Esophagus (tissue), 2 donors: ENCODE data around the gene FES. TPM values are rescaled to one million over a fixed set of nuclear protein-coding genes. Genes with fewer than 3 reads are reported as not detected.
"Not testable (repeated sequence)": the region's sequence is repeated elsewhere in the genome, so short reads cannot be mapped to it uniquely, and the experiment has no call there.

Experiments
- H3K27ac ChIP-seq, 2 donors: one replicate each; pipeline ENCODE4 v1.5.1; 2013; ENCODE audit warnings: low read depth in 2 of 2, mild to moderate bottlenecking in 2 of 2, inconsistent platforms in 1 of 2, low read length in 1 of 2, moderate library complexity in 1 of 2
- H3K27me3 ChIP-seq, 2 donors: one replicate each; pipeline ENCODE4 v1.6.1; 2013; ENCODE audit warnings: low read length in 2 of 2, control low read depth in 1 of 2, mild to moderate bottlenecking in 1 of 2; ENCODE audit not compliant: insufficient read depth in 2 of 2, control insufficient read depth in 1 of 2
- H3K36me3 ChIP-seq, 2 donors: one replicate each; pipeline ENCODE4 v1.6.1; 2013; ENCODE audit warnings: low read length in 1 of 2; ENCODE audit not compliant: control insufficient read depth in 2 of 2, insufficient read depth in 2 of 2
- H3K4me1 ChIP-seq, 2 donors: one replicate each; pipeline ENCODE4 v1.6.1; 2013; ENCODE audit warnings: low read length in 1 of 2; ENCODE audit not compliant: control insufficient read depth in 2 of 2, insufficient read depth in 2 of 2
- H3K4me3 ChIP-seq, 2 donors: one replicate each; pipeline ENCODE4 v1.5.1; 2013; ENCODE audit warnings: low read length in 2 of 2, mild to moderate bottlenecking in 2 of 2, low read depth in 1 of 2, moderate library complexity in 1 of 2
- H3K9me3 ChIP-seq, 2 donors: one replicate each; pipeline ENCODE4 v1.6.1; 2013; ENCODE audit warnings: mild to moderate bottlenecking in 2 of 2, low read depth in 1 of 2, low read length in 1 of 2, moderate library complexity in 1 of 2; ENCODE audit not compliant: control insufficient read depth in 2 of 2, insufficient read depth in 1 of 2
- WGBS, 2 donors: extraction: QIAGEN DNeasy Blood & Tissue Kit; methylation state at CpG; one replicate each; pipeline ENCODE4 v1.1.7; 2013; 5-methylcytosine and 5-hydroxymethylcytosine counted together
- polyA plus RNA-seq, 2 donors: library from polyadenylated mRNA; stranded (reverse); fragments of 200-250 nt; gene quantifications; one replicate each; pipeline ENCODE4 v1.2.3, GENCODE V29; 2013
- donor health status: healthy with polysubstance abuse.
- donor health status: Bipolar disorder and iron deficiency.

The FES gene
- polyA plus RNA-seq, 2 donors, result 3.8 to 4.8 TPM

GRCh38 chr15:90906181-90906849 is 22.0 kb downstream of the FES start:
- Histone ChIP-seq H3K27me3 (no peaks in the 10 kb centered on the region), H3K4me3 (no peak overlapping the region), H3K36me3 (peaks cover 31 to 45% of the 10 kb centered on the region in 2 donors), H3K9me3 (no peaks in the 10 kb centered on the region), H3K27ac (no peak overlapping the region), H3K4me1 (peaks cover 0 to 4% of the 10 kb centered on the region in 2 donors)
- 86 to 97% methylated on average over 11 of the region's 11 CpGs for whole genome bisulfite sequencing, 2 donors

DNA sequence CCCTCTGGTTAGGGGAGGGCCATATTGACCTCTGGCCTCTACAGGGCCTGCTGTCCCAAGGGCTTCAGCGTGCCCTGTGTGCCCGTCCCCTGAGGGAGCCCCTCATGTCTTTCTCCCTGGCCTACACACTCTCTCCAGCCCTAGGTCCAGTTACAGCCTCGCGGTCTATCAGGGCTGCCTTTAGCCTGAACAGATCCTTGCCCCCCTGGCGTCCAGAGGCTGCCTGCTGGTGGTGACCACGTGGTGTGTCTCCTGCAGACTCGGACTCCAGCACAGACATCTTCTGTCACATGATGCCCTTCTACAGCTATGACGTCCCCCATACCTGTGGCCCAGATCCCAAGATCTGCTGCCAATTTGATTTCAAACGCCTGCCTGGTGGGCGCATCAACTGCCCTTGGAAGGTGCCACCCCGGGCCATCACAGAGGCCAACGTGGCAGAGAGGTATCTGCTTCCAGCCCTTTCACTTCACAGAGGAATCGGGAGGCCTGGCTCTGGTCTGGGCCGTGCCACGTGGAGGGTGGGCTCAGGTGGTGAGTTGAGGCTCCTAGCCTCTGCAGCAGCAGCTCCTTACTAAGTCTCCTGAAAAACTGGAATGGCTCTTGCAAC is 22.9 kb downstream of the FES start:
- Histone ChIP-seq H3K4me3 (no peak overlapping the region), H3K27ac (no peak overlapping the region), H3K9me3 (no peaks in the 10 kb centered on the region), H3K4me1 (peaks cover 0 to 4% of the 10 kb centered on the region in 2 donors), H3K27me3 (no peaks in the 10 kb centered on the region), H3K36me3 (peaks cover 35 to 52% of the 10 kb centered on the region in 2 donors)
- 87 to 91% methylated on average over 15 of the region's 15 CpGs for WGBS, 2 donors

GRCh38 chr15:90907838-90908507 is 23.7 kb downstream of the FES start:
- Histone ChIP-seq H3K36me3 (peaks cover 43 to 61% of the 10 kb centered on the region in 2 donors), H3K9me3 (no peaks in the 10 kb centered on the region), H3K27ac (no peak overlapping the region), H3K27me3 (no peaks in the 10 kb centered on the region), H3K4me3 (no peak overlapping the region), H3K4me1 (peaks cover 0 to 4% of the 10 kb centered on the region in 2 donors)
- WGBS, 2 donors, result 79 to 84% methylated on average over 9 of the region's 9 CpGs

DNA sequence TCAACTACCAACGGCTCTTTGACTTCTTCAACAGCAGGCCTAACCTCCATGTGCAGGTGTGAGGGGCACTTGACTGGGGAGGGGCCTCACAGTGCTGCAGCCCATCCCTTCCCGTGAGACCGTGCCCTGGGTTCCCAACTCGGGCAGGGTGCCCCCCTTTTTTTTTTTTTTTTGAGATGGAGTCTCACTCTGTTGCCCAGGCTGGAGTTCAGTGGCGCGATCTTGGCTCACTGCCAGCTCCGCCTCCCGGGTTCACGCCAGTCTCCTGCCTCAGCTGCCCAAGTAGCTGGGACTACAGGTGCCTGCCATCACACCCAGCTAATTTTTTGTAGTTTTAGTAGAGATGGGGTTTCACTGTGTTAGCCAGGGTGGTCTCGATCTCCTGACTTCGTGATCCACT is 25.1 kb downstream of the FES start:
- H3K27ac ChIP-seq, H3K9me3 ChIP-seq, H3K4me3 ChIP-seq, H3K4me1 ChIP-seq, H3K27me3 ChIP-seq: not testable (repeated sequence)
- 82 to 85% methylated on average over 11 of the region's 11 CpGs for WGBS, 2 donors
- peaks cover 47 to 73% of the 10 kb centered on the region in 2 donors for H3K36me3 ChIP-seq

DNA sequence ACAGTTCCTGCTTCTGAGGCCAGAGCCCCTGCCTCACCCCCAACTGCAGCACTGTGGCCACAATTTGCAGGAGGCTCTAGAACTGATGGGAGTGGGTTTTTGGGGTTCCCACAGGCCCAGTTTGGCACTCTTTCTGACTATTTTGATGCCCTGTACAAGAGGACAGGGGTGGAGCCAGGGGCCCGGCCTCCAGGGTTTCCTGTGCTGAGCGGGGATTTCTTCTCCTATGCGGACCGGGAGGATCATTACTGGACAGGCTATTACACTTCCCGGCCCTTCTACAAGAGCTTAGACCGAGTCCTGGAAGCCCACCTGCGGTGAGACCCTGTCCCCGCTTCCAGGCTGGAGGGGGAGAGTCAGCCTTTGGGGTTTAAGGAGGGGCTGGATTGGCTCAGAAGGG is 25.7 kb downstream of the FES start:
- Histone ChIP-seq H3K27ac (no peak overlapping the region), H3K27me3 (no peaks in the 10 kb centered on the region), H3K4me1 (no peaks in the 10 kb centered on the region), H3K9me3 (no peaks in the 10 kb centered on the region), H3K36me3 (peaks cover 47 to 76% of the 10 kb centered on the region in 2 donors), H3K4me3 (no peak overlapping the region)
- 93% methylated on average over 8 of the region's 8 CpGs for WGBS, 2 donors

- peaks cover 44 to 73% of the 10 kb centered on the region in 2 donors for H3K36me3 ChIP-seq
- H3K27ac ChIP-seq, result no peak overlapping the region
- WGBS, 2 donors, result 94 to 96% methylated on average over 22 to 24 of the region's 24 CpGs
- H3K27me3 ChIP-seq, result no peaks in the 10 kb centered on the region
- no peaks in the 10 kb centered on the region for H3K9me3 ChIP-seq
- H3K4me1 ChIP-seq, result no peaks in the 10 kb centered on the region
- H3K4me3 ChIP-seq, result no peak overlapping the region
Measured at GRCh38 chr15:90910441-90911301, 26.4 kb downstream of the FES start.

GRCh38 chr15:90911302-90911623 is 27.0 kb downstream of the FES start:
- H3K36me3 ChIP-seq, result peaks cover 38 to 71% of the 10 kb centered on the region in 2 donors
- no peaks in the 10 kb centered on the region for H3K9me3 ChIP-seq
- no peak overlapping the region for H3K27ac ChIP-seq
- WGBS, 2 donors, result 89 to 91% methylated on average over 19 of the region's 19 CpGs
- no peaks in the 10 kb centered on the region for H3K27me3 ChIP-seq
- no peak overlapping the region for H3K4me3 ChIP-seq
- no peaks in the 10 kb centered on the region for H3K4me1 ChIP-seq

GRCh38 chr15:90911906-90912769 is 27.8 kb downstream of the FES start:
- Histone ChIP-seq H3K27me3 (no peaks in the 10 kb centered on the region), H3K4me3 (no peak overlapping the region), H3K27ac (no peak overlapping the region), H3K4me1 (no peaks in the 10 kb centered on the region), H3K9me3 (no peaks in the 10 kb centered on the region), H3K36me3 (peaks cover 33 to 68% of the 10 kb centered on the region in 2 donors)
- 94 to 95% methylated on average over 30 of the region's 30 CpGs for WGBS, 2 donors

DNA sequence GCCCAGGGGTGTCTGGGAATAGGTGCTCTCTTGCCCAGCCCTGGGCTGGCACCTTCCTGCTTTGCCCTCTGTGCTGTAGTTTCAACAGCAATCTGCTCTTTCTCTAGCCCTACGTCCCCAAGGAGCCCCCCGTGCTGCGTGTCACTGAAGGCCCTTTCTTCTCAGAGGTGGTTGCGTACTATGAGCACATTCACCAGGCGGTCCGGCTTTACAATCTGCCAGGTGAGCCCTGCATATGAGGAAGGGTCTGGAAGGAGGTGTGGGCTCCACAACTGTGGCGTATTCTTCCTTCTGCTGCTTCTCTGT is 28.4 kb downstream of the FES start:
- H3K4me1 ChIP-seq, result peaks cover 0 to 3% of the 10 kb centered on the region in 2 donors
- no peak overlapping the region for H3K27ac ChIP-seq
- H3K27me3 ChIP-seq, result no peaks in the 10 kb centered on the region
- peaks cover 33 to 70% of the 10 kb centered on the region in 2 donors for H3K36me3 ChIP-seq
- 97% methylated on average over 7 of the region's 7 CpGs for WGBS, 2 donors
- no peak overlapping the region for H3K4me3 ChIP-seq
- no peaks in the 10 kb centered on the region for H3K9me3 ChIP-seq
